Measurements from ENCODE around the gene PURB.

Gene PURB

GRCh38 chr7:44906965-44907364 lies 21.6 kb upstream of the PURB start:
- peaks cover 4% of the 10 kb centered on the region for H3K27me3 ChIP-seq (ENCODE audit: low read depth)
- no peaks in the 10 kb centered on the region for H3K9me3 ChIP-seq
- H3K4me3 ChIP-seq: no peak overlapping the region
- no peaks in the 10 kb centered on the region for H3K36me3 ChIP-seq (replicated peaks)
- no peak for DNase-seq (ENCODE audit: low spot score in 2 of 2)
- in situ Hi-C loops (cut with MboI; ENCODE audit: low sequenced_read_pairs): no loop called here
- H3K4me1 ChIP-seq: no peaks in the 10 kb centered on the region

- Histone ChIP-seq H3K4me3 (no peak overlapping the region), H3K4me1 (no peaks in the 10 kb centered on the region), H3K36me3 (replicated peaks) (no peaks in the 10 kb centered on the region), H3K9me3 (no peaks in the 10 kb centered on the region), H3K27me3 (ENCODE audit: low read depth) (peaks cover 4% of the 10 kb centered on the region)
- in situ Hi-C loops (cut with MboI; ENCODE audit: low sequenced_read_pairs): no loop called here
- DNase-seq (ENCODE audit: low spot score in 2 of 2): no peak
Observed at GRCh38 chr7:44905002-44905635, 19.8 kb upstream of the PURB start.

- Histone ChIP-seq H3K9me3 (no peaks in the 10 kb centered on the region), H3K4me1 (no peaks in the 10 kb centered on the region), H3K27me3 (ENCODE audit: low read depth) (peaks cover 2% of the 10 kb centered on the region; the same call in 1 of the 2 replicates), H3K36me3 (replicated peaks) (no peaks in the 10 kb centered on the region), H3K4me3 (no peak overlapping the region)
- no peak for DNase-seq (ENCODE audit: low spot score in 2 of 2)
- in situ Hi-C loops (cut with MboI; ENCODE audit: low sequenced_read_pairs): no loop called here
Observed at GRCh38 chr7:44899443-44899842, 14.1 kb upstream of the PURB start.

- no peak for DNase-seq (ENCODE audit: low spot score in 2 of 2)
- Histone ChIP-seq H3K36me3 (replicated peaks) (no peaks in the 10 kb centered on the region), H3K27me3 (ENCODE audit: low read depth) (no peaks in the 10 kb centered on the region), H3K4me3 (no peak overlapping the region), H3K9me3 (no peaks in the 10 kb centered on the region), H3K4me1 (no peaks in the 10 kb centered on the region)
- in situ Hi-C loops (cut with MboI; ENCODE audit: low sequenced_read_pairs): no loop called here
Observed at GRCh38 chr7:44898039-44898438, 12.7 kb upstream of the PURB start.

DNA sequence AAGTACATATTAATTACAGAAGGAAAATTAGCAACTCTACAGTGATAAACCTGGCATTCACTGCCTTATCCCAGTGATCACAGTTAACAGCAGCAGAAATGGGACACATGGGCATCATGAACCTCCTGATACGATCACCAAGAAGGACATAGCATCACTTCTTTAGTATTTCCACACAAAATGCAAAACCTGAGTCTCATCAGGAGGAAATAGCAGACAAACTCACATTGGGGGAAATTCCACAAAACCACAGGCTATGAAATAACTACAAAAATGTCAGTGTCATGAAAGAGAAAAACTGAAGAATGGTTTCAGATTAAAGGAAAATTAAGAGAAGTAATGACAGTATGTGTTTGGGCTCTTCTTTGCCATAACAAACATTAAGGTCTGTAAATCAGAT lies 12.0 kb upstream of the PURB start:
- no peaks in the 10 kb centered on the region for H3K27me3 ChIP-seq (ENCODE audit: low read depth)
- in situ Hi-C loops (cut with MboI; ENCODE audit: low sequenced_read_pairs): no loop called here
- no peak for DNase-seq (ENCODE audit: low spot score in 2 of 2)

GRCh38 chr7:44894888-44895580 lies 9.7 kb upstream of the PURB start:
- no peaks in the 10 kb centered on the region for H3K4me1 ChIP-seq
- in situ Hi-C loops (cut with MboI; ENCODE audit: low sequenced_read_pairs): no loop called here
- H3K36me3 ChIP-seq (replicated peaks): no peaks in the 10 kb centered on the region
- H3K9me3 ChIP-seq: no peaks in the 10 kb centered on the region
- DNase-seq (ENCODE audit: low spot score in 2 of 2): no peak
- H3K27me3 ChIP-seq (ENCODE audit: low read depth): no peaks in the 10 kb centered on the region
- no peak overlapping the region for H3K4me3 ChIP-seq

More for the DNA sequence above, 12.0 kb upstream of the PURB start:
- Histone ChIP-seq H3K4me1 (no peaks in the 10 kb centered on the region), H3K9me3 (no peaks in the 10 kb centered on the region), H3K4me3 (no peak overlapping the region), H3K36me3 (replicated peaks) (no peaks in the 10 kb centered on the region)

GRCh38 chr7:44893710-44894234 lies 8.4 kb upstream of the PURB start:
- DNase-seq (ENCODE audit: low spot score in 2 of 2): no peak
- Histone ChIP-seq H3K4me3 (no peak overlapping the region), H3K4me1 (no peaks in the 10 kb centered on the region), H3K27me3 (ENCODE audit: low read depth) (no peaks in the 10 kb centered on the region), H3K36me3 (replicated peaks) (no peaks in the 10 kb centered on the region), H3K9me3 (no peaks in the 10 kb centered on the region)
- in situ Hi-C loops (cut with MboI; ENCODE audit: low sequenced_read_pairs): no loop called here

DNA sequence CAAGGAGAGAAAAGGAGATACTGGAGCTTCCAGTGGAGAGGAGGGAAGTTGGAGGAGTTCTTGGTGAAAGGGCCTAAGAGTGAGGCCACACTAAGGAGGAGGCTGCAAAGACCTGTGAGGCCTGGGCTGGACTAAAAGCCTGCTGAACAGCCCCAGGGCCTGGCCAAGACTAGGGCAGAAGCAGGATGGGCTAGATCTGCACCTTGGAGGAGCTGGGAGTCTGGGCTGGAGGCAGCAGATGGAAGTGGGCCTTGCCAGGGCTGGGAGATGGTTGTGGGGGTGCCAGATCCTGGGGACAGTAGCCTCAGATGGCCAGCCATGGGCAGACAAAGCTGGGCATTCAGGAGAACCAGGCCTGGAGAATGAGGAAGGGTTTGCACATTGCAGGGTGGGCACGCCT lies 6.5 kb upstream of the PURB start:
- Histone ChIP-seq H3K4me3 (no peak overlapping the region), H3K9me3 (no peaks in the 10 kb centered on the region), H3K4me1 (no peaks in the 10 kb centered on the region), H3K27me3 (ENCODE audit: low read depth) (no peaks in the 10 kb centered on the region), H3K36me3 (replicated peaks) (no peaks in the 10 kb centered on the region)
- no peak for DNase-seq (ENCODE audit: low spot score in 2 of 2)
- in situ Hi-C loops (cut with MboI; ENCODE audit: low sequenced_read_pairs): no loop called here

DNA sequence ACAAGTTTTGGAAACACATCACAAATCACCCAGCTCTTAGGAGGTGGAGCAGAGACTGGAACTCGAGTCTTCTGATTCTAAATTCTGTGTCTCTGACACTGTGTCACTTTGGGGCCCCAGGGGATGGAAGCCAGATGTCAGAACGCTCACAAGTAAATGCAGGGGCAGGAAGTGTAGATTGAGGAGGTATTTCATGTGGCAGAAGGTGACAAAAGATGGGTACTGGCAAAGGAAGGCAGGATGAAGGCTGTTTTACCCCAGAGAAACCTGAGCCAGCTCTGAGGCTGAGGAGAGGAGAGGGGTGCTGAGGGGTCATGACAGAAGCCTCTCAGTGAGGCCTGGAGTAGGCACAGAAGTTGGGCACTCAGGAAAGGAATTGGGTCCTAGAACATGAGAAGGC lies 6.0 kb upstream of the PURB start:
- Histone ChIP-seq H3K36me3 (replicated peaks) (no peaks in the 10 kb centered on the region), H3K4me1 (no peaks in the 10 kb centered on the region), H3K4me3 (no peak overlapping the region), H3K27me3 (ENCODE audit: low read depth) (no peaks in the 10 kb centered on the region), H3K9me3 (no peaks in the 10 kb centered on the region)
- in situ Hi-C loops (cut with MboI; ENCODE audit: low sequenced_read_pairs): no loop called here
- DNase-seq (ENCODE audit: low spot score in 2 of 2): no peak

GRCh38 chr7:44889086-44889781 lies 3.9 kb upstream of the PURB start:
- Histone ChIP-seq H3K4me1 (no peaks in the 10 kb centered on the region), H3K27me3 (ENCODE audit: low read depth) (no peaks in the 10 kb centered on the region), H3K36me3 (replicated peaks) (no peaks in the 10 kb centered on the region), H3K4me3 (no peak overlapping the region), H3K9me3 (no peaks in the 10 kb centered on the region)
- no peak for DNase-seq (ENCODE audit: low spot score in 2 of 2)
- in situ Hi-C loops (cut with MboI; ENCODE audit: low sequenced_read_pairs): no loop called here

DNA sequence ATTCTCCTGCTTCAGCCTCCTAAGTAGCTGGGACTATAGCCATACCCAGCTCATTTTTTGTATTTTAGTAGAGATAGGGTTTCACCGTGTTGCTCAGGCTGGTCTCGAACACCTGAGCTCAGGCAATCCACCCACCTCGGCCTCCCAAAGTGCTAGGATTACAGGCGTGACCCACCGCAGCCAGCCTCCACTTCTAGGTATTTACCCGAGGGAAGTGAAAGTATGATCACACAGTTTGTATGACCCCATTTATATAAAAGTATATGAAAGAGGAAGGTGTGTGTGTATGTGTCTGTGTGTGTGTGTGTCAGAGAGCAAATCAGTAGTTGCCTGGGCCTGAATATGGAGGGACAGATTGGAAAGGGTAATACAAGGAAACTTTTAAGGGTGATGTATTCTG lies 2.0 kb upstream of the PURB start:
- H3K4me1 ChIP-seq: peaks cover 12% of the 10 kb centered on the region
- no peaks in the 10 kb centered on the region for H3K27me3 ChIP-seq (ENCODE audit: low read depth)
- H3K4me3 ChIP-seq: no peak overlapping the region
- no peak for DNase-seq (ENCODE audit: low spot score in 2 of 2)
- no peaks in the 10 kb centered on the region for H3K9me3 ChIP-seq
- H3K36me3 ChIP-seq (replicated peaks): peaks cover 11% of the 10 kb centered on the region
- in situ Hi-C loops (cut with MboI; ENCODE audit: low sequenced_read_pairs): no loop called here

- Histone ChIP-seq H3K27me3 (ENCODE audit: low read depth) (no peaks in the 10 kb centered on the region), H3K9me3 (no peaks in the 10 kb centered on the region), H3K36me3 (replicated peaks) (peaks cover 15% of the 10 kb centered on the region), H3K4me1 (peaks cover 20% of the 10 kb centered on the region), H3K4me3 (peak overlapping the region; percentile 66)
- peak in 1 of 2 experiments; percentile 55 for DNase-seq (ENCODE audit: low spot score in 2 of 2)
- in situ Hi-C loops (cut with MboI; ENCODE audit: low sequenced_read_pairs): no loop called here
Observed at GRCh38 chr7:44884621-44885393, 523 bp downstream of the PURB start.

- in situ Hi-C loops (cut with MboI; ENCODE audit: low sequenced_read_pairs): no loop called here
- Histone ChIP-seq H3K27me3 (ENCODE audit: low read depth) (no peaks in the 10 kb centered on the region), H3K4me3 (peak overlapping the region; percentile 66), H3K9me3 (no peaks in the 10 kb centered on the region), H3K4me1 (peaks cover 23% of the 10 kb centered on the region), H3K36me3 (replicated peaks) (peaks cover 18% of the 10 kb centered on the region)
- DNase-seq (ENCODE audit: low spot score in 2 of 2): no peak
Observed at GRCh38 chr7:44883961-44884620, 1.2 kb downstream of the PURB start.

Measured in HAP-1 (cell line).